IPS-NIHi7 (cell line): ENCODE results near the gene OR2G6.
"Not testable (repeated sequence)": the region's sequence is repeated elsewhere in the genome, so short reads cannot be mapped to it uniquely, and the experiment has no call there.

Experiments used
- DNase-seq: peaks from one replicate; pipeline ENCODE4 v3.0.0; 2012; ENCODE audit warnings: mixed read lengths; ENCODE audit errors: extremely low spot score

Gene OR2G6

DNA sequence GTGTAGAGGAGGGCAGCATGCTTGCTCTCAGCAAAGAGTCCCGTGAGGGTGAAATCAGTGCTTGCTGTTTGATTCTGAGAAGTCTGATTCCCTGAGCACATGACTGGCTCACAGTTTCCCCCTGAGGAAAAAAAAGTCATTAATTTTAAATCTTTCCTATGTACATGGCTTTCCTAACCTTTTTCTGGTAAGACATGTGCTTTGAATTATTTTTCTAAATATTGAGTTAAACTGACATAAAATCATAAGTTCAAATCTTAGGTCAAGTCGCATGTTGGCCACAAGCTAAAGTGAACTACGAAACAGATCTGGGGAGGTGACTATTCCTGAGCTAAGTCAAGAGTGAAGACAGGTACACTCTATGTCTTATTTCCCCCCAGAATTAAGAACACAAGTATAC is 66.8 kb downstream of the OR2G6 start, which contains the start of gene OR2T34:
TSS of gene OR2T34 (minus strand) at position 101 of the 400 bp plus-strand sequence. CDS start at position 101, 0 bp downstream.
- DNase-seq = not testable (repeated sequence)

- no peak for DNase-seq
Measured at GRCh38 chr1:248576260-248576980, 68.5 kb downstream of the OR2G6 start.
